ENCODE measurements around the gene UBXN6. TPM values are rescaled to one million over a fixed set of nuclear protein-coding genes. Genes with fewer than 3 reads are reported as not detected.

UBXN6 gene
- total and polyA plus RNA-seq, 7 donors = 110 to 274 (median 134) TPM

DNA sequence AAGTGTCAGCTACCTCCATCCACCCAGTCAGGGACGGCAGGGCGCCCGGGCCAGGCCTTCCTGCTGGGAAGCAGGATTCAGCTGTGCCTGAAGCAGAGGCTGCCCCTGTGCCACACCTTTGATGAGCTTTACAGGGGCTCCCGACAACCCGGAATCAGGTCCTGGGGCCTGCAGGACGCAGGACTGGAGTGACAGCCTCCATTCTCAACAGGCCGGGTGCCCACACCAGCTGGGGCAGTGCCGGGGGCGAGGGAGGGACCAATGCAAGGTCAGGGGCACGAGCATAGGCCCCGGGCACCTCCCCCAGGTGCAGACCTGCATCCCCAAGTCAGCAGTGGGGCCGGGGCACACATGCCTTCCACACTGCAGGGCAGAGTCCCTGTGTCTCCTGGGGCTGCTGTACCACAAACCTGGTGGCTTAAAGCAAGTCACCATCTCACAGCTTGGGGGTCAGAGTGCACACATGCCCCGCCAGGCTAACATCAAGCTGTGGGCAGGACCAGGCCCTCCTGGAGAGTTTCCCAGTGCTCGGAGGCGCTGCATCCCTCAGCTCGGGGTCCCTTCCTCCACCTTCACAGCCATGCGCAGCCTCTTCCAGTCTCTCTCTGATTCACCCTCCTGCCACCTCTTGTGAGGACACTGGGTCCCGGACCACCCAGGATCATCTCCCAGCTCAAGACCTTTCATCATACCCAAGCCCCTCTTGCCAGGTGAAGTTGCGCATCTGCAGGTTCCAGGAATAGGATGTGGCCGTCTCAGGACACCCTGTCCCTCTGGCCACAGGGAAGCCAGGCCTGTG lies 13.4 kb downstream of the UBXN6 start:
- no peak overlapping the region for H3K27ac ChIP-seq

DNA sequence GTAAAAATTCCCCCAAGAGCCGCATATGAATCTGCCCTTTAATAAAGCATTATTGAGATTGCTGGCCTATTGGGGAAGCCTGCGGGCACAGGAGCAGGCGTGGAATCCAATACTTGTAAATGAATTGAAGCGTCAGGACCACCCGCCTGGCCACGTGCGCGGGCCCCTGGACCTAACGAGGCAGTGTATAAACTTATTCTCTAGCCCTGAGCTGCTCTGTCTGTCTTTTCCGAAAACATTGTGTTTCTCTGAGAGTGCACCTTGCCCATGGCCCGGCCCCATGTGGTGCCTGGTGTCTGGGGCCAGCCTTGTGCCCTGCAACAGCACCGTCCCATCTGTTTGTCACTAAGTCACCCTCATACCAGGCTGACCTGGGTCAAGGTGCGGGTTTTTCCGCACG lies 14.4 kb downstream of the UBXN6 start:
- Histone ChIP-seq H3K27ac (no peak overlapping the region), H3K36me3 (ENCODE audit: insufficient read depth in 1 of 2, low read depth in 1 of 2) (peaks cover 2 to 49% of the 10 kb centered on the region in 2 donors), H3K27me3 (ENCODE audit: insufficient read depth in 3 of 3, low read length in 2 of 3) (no peaks in the 10 kb centered on the region), H3K9me3 (no peaks in the 10 kb centered on the region), H3K4me1 (peaks cover 7% of the 10 kb centered on the region), H3K4me3 (no peak overlapping the region)
- no peak for DNase-seq
- TF ChIP-seq, protein P1, sequence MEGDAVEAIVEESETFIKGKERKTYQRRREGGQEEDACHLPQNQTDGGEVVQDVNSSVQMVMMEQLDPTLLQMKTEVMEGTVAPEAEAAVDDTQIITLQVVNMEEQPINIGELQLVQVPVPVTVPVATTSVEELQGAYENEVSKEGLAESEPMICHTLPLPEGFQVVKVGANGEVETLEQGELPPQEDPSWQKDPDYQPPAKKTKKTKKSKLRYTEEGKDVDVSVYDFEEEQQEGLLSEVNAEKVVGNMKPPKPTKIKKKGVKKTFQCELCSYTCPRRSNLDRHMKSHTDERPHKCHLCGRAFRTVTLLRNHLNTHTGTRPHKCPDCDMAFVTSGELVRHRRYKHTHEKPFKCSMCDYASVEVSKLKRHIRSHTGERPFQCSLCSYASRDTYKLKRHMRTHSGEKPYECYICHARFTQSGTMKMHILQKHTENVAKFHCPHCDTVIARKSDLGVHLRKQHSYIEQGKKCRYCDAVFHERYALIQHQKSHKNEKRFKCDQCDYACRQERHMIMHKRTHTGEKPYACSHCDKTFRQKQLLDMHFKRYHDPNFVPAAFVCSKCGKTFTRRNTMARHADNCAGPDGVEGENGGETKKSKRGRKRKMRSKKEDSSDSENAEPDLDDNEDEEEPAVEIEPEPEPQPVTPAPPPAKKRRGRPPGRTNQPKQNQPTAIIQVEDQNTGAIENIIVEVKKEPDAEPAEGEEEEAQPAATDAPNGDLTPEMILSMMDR (IDR thresholded peaks at IDR 0.05) = no peak
- 91 to 92% (median 92%) methylated on average over 15 of the region's 15 CpGs for WGBS, 3 donors
- intact Hi-C loops (cut with DNase I) = no loop called here
- ATAC-seq = no peak

More for the DNA sequence above, 13.4 kb downstream of the UBXN6 start:
- WGBS, 3 donors = 77 to 81% (median 79%) methylated on average over 20 of the region's 20 CpGs
- no peak for DNase-seq
- Histone ChIP-seq H3K27me3 (ENCODE audit: insufficient read depth in 3 of 3, low read length in 2 of 3) (no peaks in the 10 kb centered on the region), H3K4me3 (no peak overlapping the region), H3K36me3 (ENCODE audit: insufficient read depth in 1 of 2, low read depth in 1 of 2) (peaks cover 2 to 59% of the 10 kb centered on the region in 2 donors), H3K9me3 (no peaks in the 10 kb centered on the region), H3K4me1 (peaks cover 15% of the 10 kb centered on the region)
- TF ChIP-seq, protein P1 (IDR thresholded peaks at IDR 0.05) = no peak
- ATAC-seq = no peak
- intact Hi-C loops (cut with DNase I) = no loop called here

DNA sequence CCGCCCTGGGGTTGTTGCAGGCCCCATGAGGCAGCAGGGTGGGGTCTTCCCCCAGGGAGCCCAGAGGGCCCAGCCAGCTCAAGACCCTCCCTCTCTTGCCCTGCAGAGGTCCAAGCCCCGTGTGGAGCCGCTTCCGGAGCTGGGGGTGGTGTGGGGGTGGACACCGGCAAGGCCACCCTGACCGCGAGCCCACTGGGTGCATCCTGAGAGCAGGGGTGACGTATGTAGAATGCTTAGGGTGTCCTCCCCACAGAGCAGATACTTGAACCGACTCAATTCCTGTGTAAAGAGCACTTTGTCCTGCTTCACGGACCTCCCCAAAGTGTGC lies 14.8 kb downstream of the UBXN6 start:
- no peak overlapping the region for H3K4me3 ChIP-seq
- WGBS, 3 donors = 76 to 89% (median 84%) methylated on average over 9 to 10 of the region's 10 CpGs
- peaks cover 7% of the 10 kb centered on the region for H3K4me1 ChIP-seq
- no peaks in the 10 kb centered on the region for H3K27me3 ChIP-seq (ENCODE audit: insufficient read depth in 3 of 3, low read length in 2 of 3)
- H3K27ac ChIP-seq = no peak overlapping the region
- peaks cover 2 to 45% of the 10 kb centered on the region in 2 donors for H3K36me3 ChIP-seq (ENCODE audit: insufficient read depth in 1 of 2, low read depth in 1 of 2)
- DNase-seq = no peak
- intact Hi-C loops (cut with DNase I) = no loop called here
- ATAC-seq = no peak
- TF ChIP-seq, protein P1 (IDR thresholded peaks at IDR 0.05) = no peak
- H3K9me3 ChIP-seq = no peaks in the 10 kb centered on the region

DNA sequence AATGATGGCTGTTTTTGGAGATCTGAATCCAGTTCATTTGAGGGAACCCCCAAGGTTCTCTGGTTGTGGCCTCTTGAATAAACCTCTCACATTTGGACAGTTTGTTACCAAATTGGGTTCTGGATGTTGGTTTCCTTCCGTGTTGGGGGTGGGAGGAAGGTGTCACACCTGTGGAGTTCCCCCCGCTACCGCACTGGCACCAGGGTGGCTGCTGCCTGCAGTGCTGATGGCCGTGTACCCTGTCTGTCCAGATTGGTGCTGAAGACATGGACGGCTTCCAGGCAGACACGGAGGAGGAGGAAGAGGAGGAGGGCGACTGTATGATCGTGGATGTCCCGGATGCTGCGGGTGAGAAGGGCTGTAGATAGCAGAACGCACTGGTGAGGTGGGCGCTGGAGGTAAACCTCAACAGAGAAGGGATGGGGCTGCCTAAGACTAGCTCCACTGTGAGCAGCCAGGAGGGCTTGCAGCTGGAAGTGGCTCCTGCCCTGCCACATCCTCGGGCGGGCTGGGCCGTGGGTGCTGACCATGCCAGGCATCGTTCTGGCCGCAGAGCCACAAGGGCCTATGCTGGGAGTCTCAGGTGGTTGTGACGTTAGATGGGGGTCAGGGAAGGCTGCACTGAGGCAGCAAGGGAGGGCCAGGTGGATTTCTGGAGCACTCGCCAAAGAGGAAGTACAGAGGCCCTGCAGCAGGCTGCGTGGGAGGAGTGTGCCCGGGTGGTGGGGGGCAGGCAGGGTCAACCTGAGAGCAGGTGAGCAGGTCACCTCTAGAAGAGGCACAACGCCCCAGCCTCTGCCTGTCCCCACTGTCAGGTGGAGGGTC lies 15.4 kb downstream of the UBXN6 start:
- H3K9me3 ChIP-seq = no peaks in the 10 kb centered on the region
- no peak overlapping the region for H3K27ac ChIP-seq
- intact Hi-C loops (cut with DNase I) = no loop called here
- TF ChIP-seq, protein P1 (IDR thresholded peaks at IDR 0.05) = no peak
- 86 to 87% (median 86%) methylated on average over 21 to 22 of the region's 22 CpGs for WGBS, 3 donors
- no peak overlapping the region for H3K4me3 ChIP-seq
- ATAC-seq = no peak
- no peaks in the 10 kb centered on the region for H3K27me3 ChIP-seq (ENCODE audit: insufficient read depth in 3 of 3, low read length in 2 of 3)
- peaks cover 7% of the 10 kb centered on the region for H3K4me1 ChIP-seq
- H3K36me3 ChIP-seq (ENCODE audit: insufficient read depth in 1 of 2, low read depth in 1 of 2) = peaks cover 2 to 40% of the 10 kb centered on the region in 2 donors
- DNase-seq = no peak

Data from psoas muscle (tissue), 8 donors.